Smooth muscle cell (in vitro differentiated cells): Measurements from ENCODE around the gene FLRT2. TPM values are rescaled to one million over a fixed set of nuclear protein-coding genes. Genes with fewer than 3 reads are reported as not detected.

Experiments used
- DNase-seq: peaks from one replicate; lab custom pipeline; 2025; ENCODE audit not compliant: unreplicated experiment; lab: John Stamatoyannopoulos, UW
- H2AFZ ChIP-seq: fragments of 200-600 bp; sonication (generic); 2 replicates; pipeline ENCODE4 v1.6.0; 2016; ENCODE audit warnings: antibody characterized with exemption, low read depth, mild to moderate bottlenecking
- H3F3A ChIP-seq: fragments of 200-600 bp; sonication (generic); 2 replicates; pipeline ENCODE4 v1.6.0; 2017; ENCODE audit warnings: antibody characterized with exemption, low read depth
- H3K27ac ChIP-seq: fragments of 200-600 bp; sonication (generic); 2 replicates; pipeline ENCODE4 v1.5.1; 2016; ENCODE audit warnings: low read depth, mild to moderate bottlenecking
- H3K27me3 ChIP-seq: fragments of 200-600 bp; sonication (generic); 2 replicates; pipeline ENCODE4 v1.6.1; 2016; ENCODE audit warnings: low read depth, mild to moderate bottlenecking
- H3K36me3 ChIP-seq: fragments of 200-600 bp; sonication (generic); 2 replicates; pipeline ENCODE4 v1.5.1; 2016; ENCODE audit warnings: low read depth
- H3K4me1 ChIP-seq: fragments of 200-600 bp; sonication (generic); 2 replicates; pipeline ENCODE4 v1.5.1; 2016; ENCODE audit warnings: low read depth
- H3K4me2 ChIP-seq: fragments of 200-600 bp; sonication (generic); 2 replicates; pipeline ENCODE4 v1.6.0; 2016; ENCODE audit warnings: mild to moderate bottlenecking
- H3K4me3 ChIP-seq: fragments of 200-600 bp; sonication (generic); 2 replicates; pipeline ENCODE4 v1.5.1; 2016; ENCODE audit warnings: mild to moderate bottlenecking
- H3K79me2 ChIP-seq: fragments of 200-600 bp; sonication (generic); 2 replicates; pipeline ENCODE4 v1.6.0; 2016; ENCODE audit warnings: low read depth, mild to moderate bottlenecking
- H3K9ac ChIP-seq: fragments of 200-600 bp; sonication (generic); 2 replicates; pipeline ENCODE4 v1.6.0; 2016; ENCODE audit warnings: low read depth
- H3K9me3 ChIP-seq: fragments of 200-600 bp; sonication (generic); replicated peaks from 2 replicates; pipeline ENCODE4 v1.5.1; 2016; ENCODE audit warnings: low read depth
- H4K20me1 ChIP-seq: fragments of 200-600 bp; sonication (generic); 2 replicates; pipeline ENCODE4 v1.6.0; 2016; ENCODE audit warnings: low read depth
- WGBS: methylation state at CpG from one replicate; pipeline ENCODE4 v1.1.7; 2016; ENCODE audit warnings: low lambda C conversion rate; 5-methylcytosine and 5-hydroxymethylcytosine counted together
- polyA plus RNA-seq: library from polyadenylated mRNA; unstranded; fragments of >200 nt; fragmentation: Nextera tagmentation; extraction: Ambion mirVana; gene quantifications from 2 replicates; pipeline ENCODE4 v1.2.1, GENCODE V29; 2016
- total RNA-seq: library from RNA; depleted of rRNA; stranded (reverse); fragments of >200 nt; gene quantifications from 2 replicates; pipeline ENCODE4 v1.2.3, GENCODE V29; 2014
- TF ChIP-seq, protein P1 (sequence below): fragments of 200-600 bp; sonication (generic); IDR thresholded peaks from 2 replicates; pipeline ENCODE4 v1.5.1; 2017; ENCODE audit warnings: borderline replicate concordance, mild to moderate bottlenecking, antibody characterized with exemption; ENCODE audit not compliant: insufficient read depth, poor library complexity, severe bottlenecking

The FLRT2 gene
- total and polyA plus RNA-seq, 2 experiments from 2014 or later, result 52.3 to 104 TPM

DNA sequence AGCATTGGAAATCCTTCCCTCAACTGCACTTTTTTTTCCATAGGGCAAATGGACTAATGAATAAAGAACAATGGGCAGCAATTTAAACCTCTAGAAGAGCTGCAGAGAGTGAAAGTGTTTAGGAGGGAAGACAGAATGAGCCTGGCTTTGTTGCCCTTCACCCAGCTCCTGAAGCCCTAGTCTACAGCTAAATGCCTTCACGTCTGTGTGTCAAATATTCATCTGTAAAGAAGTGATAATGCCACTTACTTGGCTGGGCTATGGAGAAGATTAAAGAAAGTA, 45.6 kb downstream of the FLRT2 start:
- Histone ChIP-seq H3K4me3 (no peak overlapping the region), H3K27me3 (no peaks in the 10 kb centered on the region), H3K79me2 (peaks cover 30% of the 10 kb centered on the region), H4K20me1 (no peaks in the 10 kb centered on the region), H3K9me3 (no peaks in the 10 kb centered on the region), H3K4me1 (peaks cover 62% of the 10 kb centered on the region), H3K9ac (peak overlapping the region; percentile 42), H3F3A (peaks cover 23% of the 10 kb centered on the region), H2AFZ (no peak overlapping the region), H3K4me2 (peak overlapping the region; percentile 68), H3K36me3 (no peaks in the 10 kb centered on the region), H3K27ac (peak overlapping the region; percentile 84)
- no peak for DNase-seq
- TF ChIP-seq, protein P1, sequence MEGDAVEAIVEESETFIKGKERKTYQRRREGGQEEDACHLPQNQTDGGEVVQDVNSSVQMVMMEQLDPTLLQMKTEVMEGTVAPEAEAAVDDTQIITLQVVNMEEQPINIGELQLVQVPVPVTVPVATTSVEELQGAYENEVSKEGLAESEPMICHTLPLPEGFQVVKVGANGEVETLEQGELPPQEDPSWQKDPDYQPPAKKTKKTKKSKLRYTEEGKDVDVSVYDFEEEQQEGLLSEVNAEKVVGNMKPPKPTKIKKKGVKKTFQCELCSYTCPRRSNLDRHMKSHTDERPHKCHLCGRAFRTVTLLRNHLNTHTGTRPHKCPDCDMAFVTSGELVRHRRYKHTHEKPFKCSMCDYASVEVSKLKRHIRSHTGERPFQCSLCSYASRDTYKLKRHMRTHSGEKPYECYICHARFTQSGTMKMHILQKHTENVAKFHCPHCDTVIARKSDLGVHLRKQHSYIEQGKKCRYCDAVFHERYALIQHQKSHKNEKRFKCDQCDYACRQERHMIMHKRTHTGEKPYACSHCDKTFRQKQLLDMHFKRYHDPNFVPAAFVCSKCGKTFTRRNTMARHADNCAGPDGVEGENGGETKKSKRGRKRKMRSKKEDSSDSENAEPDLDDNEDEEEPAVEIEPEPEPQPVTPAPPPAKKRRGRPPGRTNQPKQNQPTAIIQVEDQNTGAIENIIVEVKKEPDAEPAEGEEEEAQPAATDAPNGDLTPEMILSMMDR, result no peak
- WGBS, result 8% methylated on average over 1 of the region's 1 CpG

GRCh38 chr14:85576218-85576617, 46.3 kb downstream of the FLRT2 start:
- Histone ChIP-seq H3K27ac (peak overlapping the region; percentile 84), H2AFZ (no peak overlapping the region), H3K27me3 (no peaks in the 10 kb centered on the region), H3F3A (peaks cover 23% of the 10 kb centered on the region), H3K36me3 (no peaks in the 10 kb centered on the region), H4K20me1 (no peaks in the 10 kb centered on the region), H3K4me3 (no peak overlapping the region), H3K9me3 (no peaks in the 10 kb centered on the region), H3K9ac (peak overlapping the region; percentile 42), H3K79me2 (peaks cover 34% of the 10 kb centered on the region), H3K4me1 (peaks cover 68% of the 10 kb centered on the region), H3K4me2 (peak overlapping the region; percentile 68)
- TF ChIP-seq, protein P1, result no peak
- no peak for DNase-seq
- 29% methylated on average over 3 of the region's 3 CpGs for WGBS

- Histone ChIP-seq H3K4me2 (peak overlapping the region; percentile 68), H3K27ac (peak overlapping the region; percentile 84), H3K4me3 (no peak overlapping the region), H4K20me1 (no peaks in the 10 kb centered on the region), H3F3A (peaks cover 17% of the 10 kb centered on the region), H3K9ac (no peak overlapping the region), H3K4me1 (peaks cover 66% of the 10 kb centered on the region), H3K27me3 (no peaks in the 10 kb centered on the region), H3K36me3 (no peaks in the 10 kb centered on the region), H3K9me3 (no peaks in the 10 kb centered on the region), H2AFZ (no peak overlapping the region), H3K79me2 (peaks cover 41% of the 10 kb centered on the region)
- DNase-seq, result no peak
- TF ChIP-seq, protein P1, result no peak
- WGBS, result 82% methylated on average over 5 of the region's 5 CpGs
Observed at GRCh38 chr14:85576848-85577542, 47.1 kb downstream of the FLRT2 start.

- peak overlapping the region; percentile 68 for H3K4me2 ChIP-seq
- peaks cover 66% of the 10 kb centered on the region for H3K4me1 ChIP-seq
Observed at GRCh38 chr14:85577543-85578114, 47.7 kb downstream of the FLRT2 start.

More at GRCh38 chr14:85577543-85578114, 47.7 kb downstream of the FLRT2 start:
- Histone ChIP-seq H2AFZ (no peak overlapping the region), H4K20me1 (no peaks in the 10 kb centered on the region), H3K4me3 (no peak overlapping the region), H3K36me3 (no peaks in the 10 kb centered on the region), H3F3A (peaks cover 17% of the 10 kb centered on the region), H3K27me3 (no peaks in the 10 kb centered on the region), H3K9me3 (no peaks in the 10 kb centered on the region), H3K27ac (peak overlapping the region; percentile 84), H3K79me2 (peaks cover 48% of the 10 kb centered on the region), H3K9ac (no peak overlapping the region)
- DNase-seq, result no peak
- 87% methylated on average over 7 of the region's 7 CpGs for WGBS
- TF ChIP-seq, protein P1, result no peak
